ENCODE measurements around the gene TNFRSF18. TPM values are rescaled to one million over a fixed set of nuclear protein-coding genes. Genes with fewer than 3 reads are reported as not detected.
"Not testable (repeated sequence)": the region's sequence is repeated elsewhere in the genome, so short reads cannot be mapped to it uniquely, and the experiment has no call there.

TNFRSF18 gene
- total RNA-seq, 2 experiments from 2014 or later: 11.4 to 15.0 TPM

DNA sequence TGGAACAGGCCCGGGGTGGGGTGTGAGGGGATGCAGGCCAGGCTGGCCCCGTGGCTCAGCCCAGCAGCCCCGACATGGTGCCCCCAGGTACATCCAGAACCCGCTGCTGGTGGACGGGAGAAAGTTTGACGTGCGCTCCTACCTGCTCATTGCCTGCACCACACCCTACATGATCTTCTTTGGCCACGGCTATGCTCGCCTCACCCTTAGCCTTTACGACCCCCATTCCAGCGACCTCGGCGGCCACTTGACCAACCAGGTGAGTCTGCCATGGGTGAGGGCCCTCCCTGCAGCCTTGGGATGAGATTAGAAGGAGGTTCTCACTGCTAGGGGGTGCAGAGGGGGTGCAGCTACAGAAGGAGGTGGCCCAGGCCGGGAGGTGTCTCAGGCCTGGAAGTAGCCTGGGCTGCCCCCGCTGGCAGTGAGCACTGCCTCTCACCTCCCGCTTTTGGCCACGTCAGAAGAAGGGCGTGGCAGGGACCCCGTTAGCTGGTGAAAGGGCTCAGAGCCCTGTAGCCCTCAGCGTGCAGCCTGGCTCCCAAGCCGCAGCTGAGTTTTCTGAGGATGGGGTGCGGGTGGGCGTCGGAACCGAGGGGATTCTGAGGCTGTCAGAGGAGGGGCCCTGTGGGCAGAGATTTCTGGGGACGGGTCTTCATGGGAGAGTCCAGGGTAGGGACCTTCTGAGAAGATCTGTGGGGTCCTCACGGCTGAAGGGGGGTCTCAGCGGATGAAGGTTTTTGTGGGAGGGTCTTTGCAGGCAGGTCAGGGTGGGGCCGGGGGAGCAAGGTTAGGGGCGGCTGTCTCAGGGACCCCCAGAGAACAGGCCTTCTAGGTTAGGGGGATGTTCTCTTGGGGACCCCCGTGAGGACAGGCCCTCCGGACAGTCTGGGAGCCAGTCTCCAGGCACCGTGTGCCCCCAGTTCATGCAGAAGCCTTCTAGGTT lies 22.3 kb downstream of the TNFRSF18 start:
- Mint-ChIP-seq H3K4me1 (peaks cover 4% of the 10 kb centered on the region), H3K4me3 (no peak overlapping the region), H3K27me3 (peaks cover 17% of the 10 kb centered on the region), H3K36me3 (no peaks in the 10 kb centered on the region), H3K27ac (no peak overlapping the region), H3K9me3 (peaks cover 2% of the 10 kb centered on the region)
- DNase-seq: no peak
- POLR2A ChIA-PET: no interaction called here
- ATAC-seq (ENCODE audit: low read depth): no peak

DNA sequence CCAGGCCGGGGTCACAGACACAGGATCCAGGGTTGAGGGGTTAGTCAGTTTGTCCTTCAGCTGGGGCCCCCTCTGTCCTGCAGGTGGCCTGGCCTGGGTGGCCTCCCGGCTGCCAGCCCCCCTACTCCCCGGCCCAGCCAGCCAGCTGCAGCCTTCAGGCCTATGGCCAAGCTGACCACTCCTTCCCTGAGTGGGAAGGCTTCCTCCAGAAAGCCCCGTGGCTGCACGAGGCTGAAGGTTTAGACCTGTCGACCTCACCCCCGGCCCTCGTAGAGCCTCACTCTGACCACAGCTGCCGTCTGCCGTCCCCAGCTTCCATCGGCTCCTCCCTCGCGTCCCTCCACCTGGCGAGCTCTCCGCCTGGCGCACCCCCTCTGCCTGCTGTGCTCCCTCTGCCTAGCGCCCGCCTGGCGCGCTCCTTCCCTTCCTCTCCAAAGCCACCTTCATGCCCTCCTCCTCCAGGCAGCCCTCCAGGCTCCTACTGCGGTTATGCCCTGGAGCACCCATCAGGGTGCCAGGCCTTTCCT lies 23.1 kb downstream of the TNFRSF18 start:
- H3K36me3 Mint-ChIP-seq: no peaks in the 10 kb centered on the region
- ATAC-seq (ENCODE audit: low read depth) (no peak), DNase-seq (no peak)
- H3K27me3 Mint-ChIP-seq: peaks cover 14% of the 10 kb centered on the region
- no peak overlapping the region for H3K27ac Mint-ChIP-seq
- POLR2A ChIA-PET: no interaction called here
- peaks cover 4% of the 10 kb centered on the region for H3K4me1 Mint-ChIP-seq
- no peak overlapping the region for H3K4me3 Mint-ChIP-seq
- H3K9me3 Mint-ChIP-seq: peaks cover 2% of the 10 kb centered on the region

DNA sequence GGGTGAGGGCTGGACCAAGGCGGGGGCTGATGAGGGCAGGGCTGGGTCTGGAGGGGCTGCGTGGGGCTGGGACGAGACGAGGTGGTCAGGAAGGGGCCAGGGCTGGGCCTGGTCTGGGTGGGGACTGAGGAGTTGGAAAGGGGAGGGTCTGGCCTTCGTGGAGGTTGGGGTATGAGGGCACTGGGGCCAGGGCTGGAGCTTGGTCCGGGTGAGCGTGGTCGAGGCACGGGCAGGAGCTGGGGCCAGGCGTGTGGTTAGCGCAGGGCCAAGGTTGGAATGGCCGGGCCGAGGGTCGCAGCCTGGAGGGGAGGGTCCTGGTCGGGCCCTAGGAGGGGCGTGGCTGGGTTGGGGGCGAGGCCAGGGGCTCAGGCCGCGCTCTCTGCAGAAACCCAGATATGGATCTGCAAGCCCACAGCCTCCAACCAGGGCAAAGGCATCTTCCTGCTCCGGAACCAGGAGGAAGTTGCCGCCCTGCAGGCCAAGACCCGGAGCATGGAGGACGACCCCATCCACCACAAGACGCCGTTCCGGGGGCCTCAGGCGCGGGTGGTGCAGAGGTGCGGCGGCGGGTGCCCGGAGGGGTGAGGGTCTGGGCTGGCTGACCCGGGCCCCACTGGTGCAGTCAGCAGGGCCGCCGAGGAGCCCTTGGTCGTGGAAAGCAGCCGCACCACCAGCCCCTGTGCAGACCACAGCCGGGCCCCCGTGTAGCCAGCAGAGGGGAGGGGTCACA lies 23.7 kb downstream of the TNFRSF18 start:
- Mint-ChIP-seq H3K9me3 (no peaks in the 10 kb centered on the region), H3K4me3 (no peak overlapping the region), H3K27me3 (peaks cover 9% of the 10 kb centered on the region), H3K4me1 (peaks cover 4% of the 10 kb centered on the region), H3K36me3 (no peaks in the 10 kb centered on the region), H3K27ac (no peak overlapping the region)
- DNase-seq (no peak), ATAC-seq (ENCODE audit: low read depth) (peak; percentile 21)
- POLR2A ChIA-PET: no interaction called here

DNA sequence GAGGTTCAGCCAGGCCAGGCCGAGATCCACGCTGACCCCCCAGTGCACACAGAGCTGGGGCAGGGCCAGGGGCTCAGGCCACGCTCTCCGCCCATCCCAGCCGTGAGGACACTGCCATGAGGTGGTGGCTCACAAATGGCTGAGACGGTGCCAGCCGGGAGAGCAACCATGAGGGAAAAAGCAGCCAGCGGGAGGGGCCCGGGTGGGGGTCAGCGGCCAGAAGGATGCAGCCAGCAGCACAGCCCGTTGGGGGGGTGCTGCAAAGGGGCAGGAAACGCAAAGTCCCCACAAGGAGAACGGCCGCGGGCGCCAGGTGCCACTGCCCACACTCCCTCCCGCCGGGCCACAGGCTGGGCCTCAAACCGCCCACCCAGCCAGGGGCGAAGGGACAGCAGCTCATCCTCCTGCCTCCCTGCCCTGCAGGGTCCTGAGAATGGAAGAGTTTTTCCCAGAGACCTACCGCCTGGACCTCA lies 24.4 kb downstream of the TNFRSF18 start:
- H3K4me3 Mint-ChIP-seq: no peak overlapping the region
- peaks cover 4% of the 10 kb centered on the region for H3K4me1 Mint-ChIP-seq
- H3K9me3 Mint-ChIP-seq: no peaks in the 10 kb centered on the region
- no peak for ATAC-seq (ENCODE audit: low read depth)
- H3K27ac Mint-ChIP-seq: no peak overlapping the region
- DNase-seq: no peak
- H3K27me3 Mint-ChIP-seq: peaks cover 10% of the 10 kb centered on the region
- no peaks in the 10 kb centered on the region for H3K36me3 Mint-ChIP-seq
- POLR2A ChIA-PET: no interaction called here

DNA sequence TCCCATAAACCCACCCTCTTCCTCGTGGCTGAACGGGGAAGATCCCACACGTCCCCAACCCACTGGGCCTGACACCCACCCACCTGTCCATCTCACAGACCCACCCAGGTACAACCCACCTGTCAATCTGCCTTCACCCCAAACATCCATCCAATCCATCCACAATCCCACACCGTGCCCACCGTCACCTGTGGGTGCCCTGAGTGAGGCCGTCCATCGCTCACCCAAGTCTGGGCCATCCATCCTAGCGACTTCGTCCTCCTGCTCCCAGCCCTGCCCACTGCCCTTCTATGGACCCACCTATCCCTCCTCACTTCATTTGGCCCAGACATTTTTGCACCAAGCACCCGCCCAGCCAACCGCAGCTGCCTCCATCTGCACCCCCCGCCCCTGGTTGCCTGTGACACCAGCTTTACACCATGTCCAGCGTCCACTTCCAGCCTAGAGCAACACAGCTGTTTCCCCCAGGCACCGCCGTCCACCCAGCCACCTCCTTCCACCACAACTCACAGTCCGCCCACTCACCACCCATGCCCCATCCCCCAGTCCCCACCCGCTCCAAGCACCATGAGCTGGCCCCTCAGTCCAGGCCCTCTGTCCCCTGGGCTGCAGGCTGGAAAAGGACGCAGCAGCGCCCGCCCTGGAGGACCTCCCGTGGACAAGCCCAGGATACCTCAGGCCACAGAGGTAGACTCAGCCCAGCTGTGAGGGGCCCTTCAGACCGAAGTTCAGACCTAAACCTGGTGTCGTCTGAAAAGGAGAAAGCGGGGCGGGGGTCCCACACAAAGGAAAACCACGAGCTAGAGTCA lies 25.1 kb downstream of the TNFRSF18 start:
- no peak for DNase-seq
- no peak overlapping the region for H3K27ac Mint-ChIP-seq
- no peaks in the 10 kb centered on the region for H3K9me3 Mint-ChIP-seq
- H3K4me3 Mint-ChIP-seq: no peak overlapping the region
- H3K4me1 Mint-ChIP-seq: peaks cover 4% of the 10 kb centered on the region
- H3K27me3 Mint-ChIP-seq: peaks cover 14% of the 10 kb centered on the region
- POLR2A ChIA-PET: no interaction called here
- ATAC-seq (ENCODE audit: low read depth): no peak
- H3K36me3 Mint-ChIP-seq: no peaks in the 10 kb centered on the region

DNA sequence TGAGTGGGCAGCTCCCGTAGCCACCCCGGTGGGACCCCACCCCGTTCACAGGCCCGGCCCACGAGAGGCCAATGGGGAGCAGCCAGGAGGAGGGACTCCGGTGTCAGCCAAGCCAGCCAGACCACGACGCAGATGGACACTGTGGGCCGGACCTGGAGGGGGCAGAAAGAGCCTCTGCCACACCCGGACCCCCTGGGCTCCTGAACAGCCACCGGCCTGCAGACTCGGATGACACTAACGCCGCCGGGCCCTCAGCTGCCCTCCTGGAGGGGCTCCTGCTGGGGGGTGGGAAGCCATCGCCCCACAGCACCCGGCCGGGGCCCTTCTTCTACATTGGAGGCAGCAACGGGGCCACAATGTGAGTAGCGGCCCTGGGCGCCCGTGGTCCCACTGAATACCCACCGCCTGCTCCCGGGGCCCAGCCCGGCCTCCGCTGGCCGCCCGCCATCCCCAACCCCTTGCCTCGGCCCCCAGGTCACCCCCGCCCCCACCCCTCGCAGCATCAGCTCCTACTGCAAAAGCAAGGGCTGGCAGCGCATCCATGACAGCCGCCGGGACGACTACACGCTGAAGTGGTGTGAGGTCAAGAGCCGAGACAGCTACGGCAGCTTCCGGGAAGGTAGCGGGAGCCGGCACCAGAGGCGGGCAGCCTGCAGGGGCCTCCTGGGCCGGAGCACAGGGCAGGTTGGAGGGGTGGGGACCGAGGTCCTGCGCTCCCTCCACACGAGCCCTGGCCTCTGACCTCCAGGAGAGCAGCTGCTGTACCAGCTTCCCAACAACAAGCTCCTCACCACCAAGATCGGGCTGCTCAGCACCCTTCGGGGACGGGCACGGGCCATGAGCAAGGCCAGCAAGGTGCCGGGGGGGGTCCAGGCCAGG lies 26.2 kb downstream of the TNFRSF18 start:
- H3K4me1 Mint-ChIP-seq: peaks cover 4% of the 10 kb centered on the region
- no peak overlapping the region for H3K4me3 Mint-ChIP-seq
- H3K9me3 Mint-ChIP-seq: no peaks in the 10 kb centered on the region
- DNase-seq: no peak
- H3K27me3 Mint-ChIP-seq: peaks cover 19% of the 10 kb centered on the region
- no peaks in the 10 kb centered on the region for H3K36me3 Mint-ChIP-seq
- H3K27ac Mint-ChIP-seq: no peak overlapping the region
- no peak for ATAC-seq (ENCODE audit: low read depth)
- POLR2A ChIA-PET: no interaction called here

DNA sequence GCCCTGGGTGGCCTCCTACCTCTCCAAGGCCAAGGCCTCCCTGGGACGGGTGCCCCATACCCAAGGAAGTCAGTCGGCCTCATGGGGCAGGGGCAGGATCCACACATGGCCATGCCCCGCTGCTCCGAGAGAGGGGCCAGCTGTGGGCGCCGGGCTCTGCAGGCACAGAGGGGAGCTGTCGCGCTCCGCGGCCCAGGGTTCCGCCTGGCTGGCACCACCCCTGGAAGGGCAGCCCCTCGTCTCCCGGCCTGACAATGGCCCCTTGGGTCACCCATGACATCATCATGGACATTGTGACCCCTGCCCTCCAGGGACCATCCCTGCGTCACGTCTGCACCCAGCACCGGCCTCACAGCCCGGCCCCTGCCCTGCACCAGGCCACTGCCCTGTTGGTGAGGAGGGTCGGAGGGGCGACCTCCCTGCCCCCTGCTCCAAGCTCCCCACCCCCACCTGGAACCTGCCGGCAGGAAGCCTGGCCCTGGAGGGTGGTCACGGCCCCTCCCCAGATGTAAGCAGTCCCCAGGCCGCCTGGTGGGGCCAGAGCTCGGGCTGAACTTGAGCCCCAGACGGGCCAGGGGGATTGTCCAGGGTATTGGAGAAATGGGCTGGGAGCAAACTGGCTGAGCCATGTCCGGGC lies 26.9 kb downstream of the TNFRSF18 start:
- H3K4me3 Mint-ChIP-seq: no peak overlapping the region
- DNase-seq (no peak), ATAC-seq (ENCODE audit: low read depth) (no peak)
- H3K36me3 Mint-ChIP-seq: no peaks in the 10 kb centered on the region
- POLR2A ChIA-PET: no interaction called here
- no peak overlapping the region for H3K27ac Mint-ChIP-seq
- peaks cover 4% of the 10 kb centered on the region for H3K4me1 Mint-ChIP-seq
- no peaks in the 10 kb centered on the region for H3K9me3 Mint-ChIP-seq
- peaks cover 23% of the 10 kb centered on the region for H3K27me3 Mint-ChIP-seq

DNA sequence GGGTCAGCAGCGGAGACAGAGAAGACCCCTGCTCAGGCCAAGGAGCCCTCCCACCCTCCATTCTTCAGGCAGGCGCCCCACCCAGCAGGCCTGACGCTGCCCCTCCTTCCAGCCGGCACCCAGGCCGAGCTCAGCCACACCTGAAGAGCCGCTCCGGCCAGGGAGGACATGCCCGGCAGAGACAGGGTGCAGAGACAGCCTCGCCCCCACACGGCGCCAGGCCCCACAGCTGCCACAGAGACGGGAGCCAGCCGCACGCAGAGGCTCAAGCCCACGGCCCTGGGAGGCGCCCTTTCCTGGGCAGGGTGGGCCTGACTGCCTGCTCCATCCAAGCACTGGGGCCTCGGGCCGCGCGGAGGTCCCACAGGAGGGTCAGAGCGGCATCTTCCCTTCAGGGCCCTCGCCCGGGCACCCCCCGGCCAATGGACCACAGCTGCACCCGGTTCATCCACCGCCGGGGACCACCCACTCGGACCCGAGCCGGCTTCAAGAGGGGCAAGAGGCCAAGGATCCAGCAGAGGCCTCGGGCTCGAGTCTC lies 27.5 kb downstream of the TNFRSF18 start:
- Mint-ChIP-seq H3K9me3 (no peaks in the 10 kb centered on the region), H3K4me3 (no peak overlapping the region), H3K36me3 (no peaks in the 10 kb centered on the region), H3K27me3 (peaks cover 24% of the 10 kb centered on the region), H3K4me1 (peaks cover 6% of the 10 kb centered on the region), H3K27ac (no peak overlapping the region)
- ATAC-seq (ENCODE audit: low read depth): no peak
- POLR2A ChIA-PET: no interaction called here
- no peak for DNase-seq

DNA sequence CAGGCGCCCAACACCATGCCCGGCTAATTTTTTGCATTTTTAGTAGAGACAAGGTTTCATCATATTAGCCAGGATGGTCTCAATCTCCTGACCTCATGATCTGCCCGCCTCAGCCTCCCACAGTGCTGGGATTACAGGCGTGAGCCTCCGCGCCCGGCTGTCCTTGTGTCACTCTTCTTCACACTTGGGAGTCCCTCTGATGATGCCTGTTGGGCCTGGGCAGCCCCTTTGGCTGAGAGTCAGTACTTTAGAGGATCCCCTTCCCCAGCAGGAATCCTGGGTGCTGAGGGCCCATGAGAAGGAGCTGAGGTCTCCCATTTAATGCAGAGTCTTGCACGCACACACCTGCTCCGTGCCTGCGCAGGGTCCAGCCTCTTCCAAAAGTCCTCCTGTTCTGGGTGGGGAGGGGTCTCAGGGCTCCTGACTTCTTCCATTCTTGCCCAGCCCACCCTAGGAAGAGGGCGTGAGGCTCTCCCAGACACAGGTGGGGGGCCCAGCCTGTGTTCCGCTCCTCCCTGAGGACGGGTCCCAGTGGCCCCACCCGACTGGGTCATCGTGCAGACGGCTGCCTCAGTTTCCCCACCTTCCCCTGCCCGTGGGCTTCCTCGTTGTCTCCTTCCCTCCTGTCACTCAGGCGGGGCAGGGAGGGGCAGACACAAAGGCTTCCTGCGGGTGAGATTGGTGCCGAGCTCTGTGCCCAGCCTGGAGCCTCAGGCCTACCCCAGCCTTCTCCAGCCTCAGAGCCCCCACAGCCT lies 28.8 kb downstream of the TNFRSF18 start:
- POLR2A ChIA-PET: no interaction called here
- H3K9me3 Mint-ChIP-seq: no peaks in the 10 kb centered on the region
- DNase-seq (no peak), ATAC-seq (ENCODE audit: low read depth) (no peak)
- peaks cover 6% of the 10 kb centered on the region for H3K4me1 Mint-ChIP-seq
- no peak overlapping the region for H3K4me3 Mint-ChIP-seq
- peaks cover 26% of the 10 kb centered on the region for H3K27me3 Mint-ChIP-seq
- H3K27ac Mint-ChIP-seq: no peak overlapping the region
- H3K36me3 Mint-ChIP-seq: no peaks in the 10 kb centered on the region

DNA sequence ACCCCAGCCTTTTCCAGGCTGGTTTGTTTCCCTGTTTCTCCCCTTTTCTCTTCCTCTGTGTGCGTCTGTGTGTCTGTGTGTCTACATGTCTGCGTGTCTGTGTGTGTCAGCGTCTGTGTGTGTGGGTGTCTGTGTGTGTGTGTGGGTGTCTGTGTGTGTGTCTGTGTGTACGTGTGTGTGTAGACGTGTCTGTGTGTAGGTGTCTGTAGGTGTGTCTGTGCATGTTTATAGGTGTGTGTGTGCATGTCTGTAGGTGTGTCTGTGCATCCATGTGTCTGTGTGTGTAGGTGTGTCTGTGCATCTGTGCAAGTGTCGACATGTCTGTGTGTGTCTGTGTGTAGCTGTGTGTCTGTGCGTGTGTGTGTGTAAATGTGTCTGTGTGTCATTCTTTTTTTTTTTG lies 29.5 kb downstream of the TNFRSF18 start:
- ATAC-seq (ENCODE audit: low read depth) (no peak), DNase-seq (no peak)
- peaks cover 10% of the 10 kb centered on the region for H3K4me1 Mint-ChIP-seq
- H3K4me3 Mint-ChIP-seq: no peak overlapping the region
- POLR2A ChIA-PET: no interaction called here
- no peaks in the 10 kb centered on the region for H3K9me3 Mint-ChIP-seq
- peaks cover 26% of the 10 kb centered on the region for H3K27me3 Mint-ChIP-seq
- H3K27ac Mint-ChIP-seq: peak overlapping the region; percentile 6
- H3K36me3 Mint-ChIP-seq: no peaks in the 10 kb centered on the region

DNA sequence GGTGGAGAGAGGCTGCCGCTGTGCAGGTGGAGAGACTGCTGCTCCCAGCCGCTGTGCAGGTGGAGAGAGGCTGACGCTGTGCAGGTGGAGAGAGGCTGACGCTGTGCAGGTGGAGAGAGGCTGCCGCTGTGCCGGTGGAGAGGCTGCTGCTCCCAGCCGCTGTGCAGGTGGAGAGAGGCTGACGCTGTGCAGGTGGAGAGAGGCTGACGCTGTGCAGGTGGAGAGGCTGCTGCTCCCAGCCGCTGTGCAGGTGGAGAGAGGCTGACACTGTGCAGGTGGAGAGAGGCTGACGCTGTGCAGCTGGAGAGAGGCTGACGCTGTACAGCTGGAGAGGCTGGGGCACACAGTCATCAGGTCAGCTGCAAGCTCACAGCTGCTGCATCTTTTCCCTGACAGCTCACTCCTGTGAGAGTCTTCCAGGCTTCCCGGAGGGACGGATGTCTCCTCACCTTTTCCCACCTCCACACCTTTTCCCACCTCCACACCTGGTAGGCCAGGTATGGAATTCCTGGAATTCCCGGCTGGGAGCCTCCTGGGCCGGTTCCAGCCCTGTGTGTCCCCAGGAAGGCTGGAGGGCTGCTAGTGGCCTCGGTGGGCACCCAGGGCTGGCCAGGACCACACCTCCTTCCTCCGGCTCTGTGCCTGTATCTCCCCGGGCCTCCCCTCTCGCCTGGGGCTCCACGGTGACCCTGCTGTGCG lies 30.2 kb downstream of the TNFRSF18 start:
- H3K27ac Mint-ChIP-seq; H3K4me1 Mint-ChIP-seq; ATAC-seq (ENCODE audit: low read depth); H3K36me3 Mint-ChIP-seq; H3K9me3 Mint-ChIP-seq; H3K4me3 Mint-ChIP-seq; POLR2A ChIA-PET: not testable (repeated sequence)
- H3K27me3 Mint-ChIP-seq: peaks cover 24% of the 10 kb centered on the region
- peak; percentile 29 for DNase-seq

Data from activated naive CD8-positive, alpha-beta T cell treated with anti-CD3 and anti-CD28 coated beads, Interleukin-2, amount 10 ng/mL, durations not matched to agents 7 days and 5 days (primary cell).